HG03159 (cell line): ENCODE data around the gene EVX2.

Experiments
- ATAC-seq: cut with Tn5 transposase; IDR thresholded peaks from one replicate; pipeline ENCODE4 v1.9.1; 2021; ENCODE audit warnings: mild to moderate bottlenecking, moderate library complexity; ENCODE audit not compliant: unreplicated experiment

The EVX2 gene

GRCh38 chr2:176122052-176122682 lies 38.4 kb upstream of the EVX2 start:
- no peak for ATAC-seq

- no peak for ATAC-seq
Observed at GRCh38 chr2:176121190-176122051, 37.7 kb upstream of the EVX2 start.

GRCh38 chr2:176120364-176121189 lies 36.8 kb upstream of the EVX2 start:
- ATAC-seq: no peak

GRCh38 chr2:176118601-176119339 lies 35.0 kb upstream of the EVX2 start:
- ATAC-seq: no peak

- no peak for ATAC-seq
Observed at GRCh38 chr2:176117823-176118371, 34.1 kb upstream of the EVX2 start.

GRCh38 chr2:176117162-176117822 lies 33.5 kb upstream of the EVX2 start:
- ATAC-seq: no peak

- no peak for ATAC-seq
Observed at GRCh38 chr2:176115883-176116813, 32.4 kb upstream of the EVX2 start, which contains the start of gene HOXD10. TSS of gene HOXD10 (plus strand) at chr2:176116778. CDS start at chr2:176116834, 56 bp downstream.

GRCh38 chr2:176114930-176115625 lies 31.3 kb upstream of the EVX2 start:
- ATAC-seq: no peak

GRCh38 chr2:176114120-176114929 lies 30.6 kb upstream of the EVX2 start:
- ATAC-seq: no peak

- ATAC-seq: no peak
Observed at GRCh38 chr2:176112375-176113302, 28.9 kb upstream of the EVX2 start.

GRCh38 chr2:176111846-176112374 lies 28.1 kb upstream of the EVX2 start:
- no peak for ATAC-seq

GRCh38 chr2:176111309-176111663 lies 27.5 kb upstream of the EVX2 start:
- ATAC-seq: no peak

GRCh38 chr2:176110415-176111308 lies 26.9 kb upstream of the EVX2 start:
- ATAC-seq: no peak

- no peak for ATAC-seq
Observed at GRCh38 chr2:176109946-176110345, 26.2 kb upstream of the EVX2 start.
